ENCODE data around the gene JAG1.

Gene JAG1

GRCh38 chr20:10663756-10664155 lies 10.0 kb downstream of the JAG1 start:
- no peak for DNase-seq (ENCODE audit: low read depth)
- TF ChIP-seq CTCF (conservative IDR thresholded peaks at IDR 0.05; ENCODE audit: low read depth, low read length) = no peak
- H3K4me3 ChIP-seq (ENCODE audit: low read length) = no peak overlapping the region

GRCh38 chr20:10662661-10663458 lies 10.9 kb downstream of the JAG1 start:
- no peak for DNase-seq (ENCODE audit: low read depth)
- no peak overlapping the region for H3K4me3 ChIP-seq (ENCODE audit: low read length)
- TF ChIP-seq CTCF (conservative IDR thresholded peaks at IDR 0.05; ENCODE audit: low read depth, low read length) = no peak

- no peak for TF ChIP-seq CTCF (conservative IDR thresholded peaks at IDR 0.05; ENCODE audit: low read depth, low read length)
- no peak for DNase-seq (ENCODE audit: low read depth)
- H3K4me3 ChIP-seq (ENCODE audit: low read length) = no peak overlapping the region
Measured at GRCh38 chr20:10662151-10662550, 11.6 kb downstream of the JAG1 start.

- no peak overlapping the region for H3K4me3 ChIP-seq (ENCODE audit: low read length)
- no peak for DNase-seq (ENCODE audit: low read depth)
- no peak for TF ChIP-seq CTCF (conservative IDR thresholded peaks at IDR 0.05; ENCODE audit: low read depth, low read length)
Measured at GRCh38 chr20:10661261-10661660, 12.5 kb downstream of the JAG1 start.

- TF ChIP-seq CTCF (conservative IDR thresholded peaks at IDR 0.05; ENCODE audit: low read depth, low read length) = no peak
- no peak overlapping the region for H3K4me3 ChIP-seq (ENCODE audit: low read length)
- no peak for DNase-seq (ENCODE audit: low read depth)
Measured at GRCh38 chr20:10660661-10661060, 13.1 kb downstream of the JAG1 start.

GRCh38 chr20:10659651-10660601 lies 13.9 kb downstream of the JAG1 start:
- no peak for DNase-seq (ENCODE audit: low read depth)
- TF ChIP-seq CTCF (conservative IDR thresholded peaks at IDR 0.05; ENCODE audit: low read depth, low read length) = no peak
- no peak overlapping the region for H3K4me3 ChIP-seq (ENCODE audit: low read length)

All from retinal pigment epithelial cell (primary cell).